ENCODE data around the gene TFDP1. TPM values are rescaled to one million over a fixed set of nuclear protein-coding genes. Genes with fewer than 3 reads are reported as not detected.

The TFDP1 gene
- total RNA-seq, 2 experiments from 2014 or later: 17.6 to 20.0 TPM

DNA sequence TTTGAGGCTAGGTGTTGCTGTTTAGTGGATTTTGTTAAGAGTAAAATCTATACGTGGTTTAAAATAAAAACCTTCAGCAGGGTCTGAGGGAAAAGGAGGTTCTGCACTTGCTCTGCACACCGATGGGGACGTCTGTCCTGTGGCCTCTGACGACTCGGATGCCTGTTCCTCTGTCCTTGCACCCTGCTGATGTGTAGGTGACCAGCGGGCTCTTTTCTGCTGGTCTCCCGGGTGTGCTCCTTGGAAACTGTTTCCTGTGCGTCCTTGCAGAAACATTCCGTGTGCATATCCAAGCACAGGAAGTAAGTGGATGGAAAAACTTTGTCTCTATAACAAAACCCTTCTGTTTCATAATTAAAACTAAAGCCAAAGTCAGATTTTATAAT, 69.6 kb downstream of the TFDP1 start:
- no peak overlapping the region for H3K4me3 ChIP-seq (ENCODE audit: low read length)
- ChIA-PET POLR2A (no interaction called here), CTCF (no interaction called here)
- DNase-seq (no peak), ATAC-seq (ENCODE audit: poor library complexity) (no peak)
- peaks cover 0 to 8% of the 10 kb centered on the region in 2 experiments for H3K9me3 ChIP-seq (ENCODE audit: control insufficient read depth in 1 of 2, insufficient read depth in 1 of 2, low read length in 2 of 2)
- no peaks in the 10 kb centered on the region for H3K36me3 ChIP-seq (ENCODE audit: insufficient read depth, low read length)
- intact Hi-C loops (cut with DNase I, micrococcal nuclease): no loop called here
- no peaks in the 10 kb centered on the region for H3K4me1 Mint-ChIP-seq (ENCODE audit: low read depth)
- H3K27ac Mint-ChIP-seq: no peak overlapping the region
- no peak overlapping the region for H3K27ac ChIP-seq (ENCODE audit: low read depth in 1 of 2, low read length in 2 of 2)
- H3K4me3 Mint-ChIP-seq: no peak overlapping the region
- H3K27me3 ChIP-seq (ENCODE audit: control insufficient read depth in 1 of 2, insufficient read depth in 2 of 2, low read length in 2 of 2): no peaks in the 10 kb centered on the region
- H3K9me3 Mint-ChIP-seq: no peaks in the 10 kb centered on the region
- H3K4me1 ChIP-seq (ENCODE audit: insufficient read depth, low read length): peaks cover 5% of the 10 kb centered on the region
- no peaks in the 10 kb centered on the region for H3K36me3 Mint-ChIP-seq (ENCODE audit: low read depth)
- H3K27me3 Mint-ChIP-seq: no peaks in the 10 kb centered on the region
- TF ChIP-seq, protein P1, sequence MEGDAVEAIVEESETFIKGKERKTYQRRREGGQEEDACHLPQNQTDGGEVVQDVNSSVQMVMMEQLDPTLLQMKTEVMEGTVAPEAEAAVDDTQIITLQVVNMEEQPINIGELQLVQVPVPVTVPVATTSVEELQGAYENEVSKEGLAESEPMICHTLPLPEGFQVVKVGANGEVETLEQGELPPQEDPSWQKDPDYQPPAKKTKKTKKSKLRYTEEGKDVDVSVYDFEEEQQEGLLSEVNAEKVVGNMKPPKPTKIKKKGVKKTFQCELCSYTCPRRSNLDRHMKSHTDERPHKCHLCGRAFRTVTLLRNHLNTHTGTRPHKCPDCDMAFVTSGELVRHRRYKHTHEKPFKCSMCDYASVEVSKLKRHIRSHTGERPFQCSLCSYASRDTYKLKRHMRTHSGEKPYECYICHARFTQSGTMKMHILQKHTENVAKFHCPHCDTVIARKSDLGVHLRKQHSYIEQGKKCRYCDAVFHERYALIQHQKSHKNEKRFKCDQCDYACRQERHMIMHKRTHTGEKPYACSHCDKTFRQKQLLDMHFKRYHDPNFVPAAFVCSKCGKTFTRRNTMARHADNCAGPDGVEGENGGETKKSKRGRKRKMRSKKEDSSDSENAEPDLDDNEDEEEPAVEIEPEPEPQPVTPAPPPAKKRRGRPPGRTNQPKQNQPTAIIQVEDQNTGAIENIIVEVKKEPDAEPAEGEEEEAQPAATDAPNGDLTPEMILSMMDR (IDR thresholded peaks at IDR 0.05): no peak

DNA sequence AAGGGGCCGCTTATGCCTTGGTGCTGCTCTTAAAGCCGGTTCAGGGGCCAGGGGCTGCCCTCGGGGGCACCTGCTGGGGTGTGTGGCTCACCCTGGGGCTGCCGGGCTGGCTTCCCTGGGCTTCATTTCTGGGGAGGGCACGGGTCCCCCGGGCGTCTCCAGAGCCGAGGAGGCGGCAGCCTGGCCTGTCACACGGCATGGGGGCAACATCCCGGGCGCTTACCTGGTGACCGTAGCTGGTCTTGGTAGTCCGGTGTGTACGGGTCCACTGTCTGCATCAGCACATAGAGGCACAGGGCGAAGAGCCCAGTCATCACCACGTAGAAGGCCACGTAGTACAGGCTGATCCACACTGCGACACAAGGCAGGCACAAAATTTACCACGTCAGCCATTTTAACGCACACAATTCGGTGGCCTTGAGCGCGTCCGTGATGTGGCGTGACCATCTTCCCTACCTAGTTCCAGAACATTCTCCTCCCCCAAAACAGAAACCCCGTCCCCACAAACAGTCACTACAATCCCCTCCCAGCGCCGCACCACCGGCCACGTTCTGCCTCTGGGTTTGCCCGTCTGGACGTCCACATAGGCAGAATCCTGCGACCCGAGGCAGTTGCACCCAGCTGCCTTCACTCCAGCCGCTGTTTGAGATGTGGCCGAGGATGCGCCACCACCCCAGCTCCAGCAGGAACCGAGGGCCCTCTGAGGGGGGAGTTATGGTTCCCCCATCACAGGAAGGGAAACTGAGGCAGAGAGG, 70.2 kb downstream of the TFDP1 start:
- no peaks in the 10 kb centered on the region for H3K36me3 ChIP-seq (ENCODE audit: insufficient read depth, low read length)
- H3K4me1 Mint-ChIP-seq (ENCODE audit: low read depth): no peaks in the 10 kb centered on the region
- no peak for ATAC-seq (ENCODE audit: poor library complexity)
- DNase-seq: peak in 2 of 14 experiments; percentile 8 to 21
- no peak overlapping the region for H3K4me3 Mint-ChIP-seq
- no peak overlapping the region for H3K27ac ChIP-seq (ENCODE audit: low read depth in 1 of 2, low read length in 2 of 2)
- no peaks in the 10 kb centered on the region for H3K36me3 Mint-ChIP-seq (ENCODE audit: low read depth)
- no peak overlapping the region for H3K27ac Mint-ChIP-seq
- ChIA-PET CTCF (no interaction called here), POLR2A (no interaction called here)
- TF ChIP-seq, protein P1 (IDR thresholded peaks at IDR 0.05): no peak
- peaks cover 5% of the 10 kb centered on the region for H3K4me1 ChIP-seq (ENCODE audit: insufficient read depth, low read length)
- peaks cover 0 to 8% of the 10 kb centered on the region in 2 experiments for H3K9me3 ChIP-seq (ENCODE audit: control insufficient read depth in 1 of 2, insufficient read depth in 1 of 2, low read length in 2 of 2)
- H3K27me3 ChIP-seq (ENCODE audit: control insufficient read depth in 1 of 2, insufficient read depth in 2 of 2, low read length in 2 of 2): no peaks in the 10 kb centered on the region
- no peaks in the 10 kb centered on the region for H3K27me3 Mint-ChIP-seq
- no peaks in the 10 kb centered on the region for H3K9me3 Mint-ChIP-seq
- no peak overlapping the region for H3K4me3 ChIP-seq (ENCODE audit: low read length)
- intact Hi-C loops (cut with DNase I, micrococcal nuclease): no loop called here

GRCh38 chr13:113655346-113656002, 70.9 kb downstream of the TFDP1 start:
- Histone ChIP-seq H3K27me3 (ENCODE audit: control insufficient read depth in 1 of 2, insufficient read depth in 2 of 2, low read length in 2 of 2) (no peaks in the 10 kb centered on the region), H3K4me1 (ENCODE audit: insufficient read depth, low read length) (peaks cover 5% of the 10 kb centered on the region), H3K27ac (ENCODE audit: low read depth in 1 of 2, low read length in 2 of 2) (no peak overlapping the region), H3K9me3 (ENCODE audit: control insufficient read depth in 1 of 2, insufficient read depth in 1 of 2, low read length in 2 of 2) (peaks cover 0 to 8% of the 10 kb centered on the region in 2 experiments), H3K36me3 (ENCODE audit: insufficient read depth, low read length) (no peaks in the 10 kb centered on the region), H3K4me3 (ENCODE audit: low read length) (no peak overlapping the region)
- H3K4me3 Mint-ChIP-seq: no peak overlapping the region
- no peak overlapping the region for H3K27ac Mint-ChIP-seq
- no peaks in the 10 kb centered on the region for H3K27me3 Mint-ChIP-seq
- no peaks in the 10 kb centered on the region for H3K4me1 Mint-ChIP-seq (ENCODE audit: low read depth)
- intact Hi-C loops (cut with DNase I, micrococcal nuclease): no loop called here
- TF ChIP-seq, protein P1 (IDR thresholded peaks at IDR 0.05): no peak
- H3K9me3 Mint-ChIP-seq: no peaks in the 10 kb centered on the region
- ATAC-seq (ENCODE audit: poor library complexity): no peak
- no peaks in the 10 kb centered on the region for H3K36me3 Mint-ChIP-seq (ENCODE audit: low read depth)
- ChIA-PET POLR2A (no interaction called here), CTCF (no interaction called here)
- no peak for DNase-seq

Data from CD4-positive, alpha-beta T cell (primary cell).